Chondrocyte (in vitro differentiated cells): ENCODE measurements around the gene C2orf72. TPM values are rescaled to one million over a fixed set of nuclear protein-coding genes. Genes with fewer than 3 reads are reported as not detected.
"Not testable (repeated sequence)": the region's sequence is repeated elsewhere in the genome, so short reads cannot be mapped to it uniquely, and the experiment has no call there.

Experiments used
- DNase-seq: peaks from one replicate; pipeline ENCODE4 v3.0.0; 2021; ENCODE audit warnings: mixed read lengths, low spot score
- H3K27ac Mint-ChIP-seq: one replicate; pipeline ENCODE4 v1.8.0; 2021; ENCODE audit warnings: mild to moderate bottlenecking, moderate library complexity, mixed read lengths; ENCODE audit not compliant: unreplicated experiment
- H3K27me3 Mint-ChIP-seq: 2 replicates; pipeline ENCODE4 v1.8.0; 2021; ENCODE audit warnings: low read depth, mixed read lengths
- H3K36me3 Mint-ChIP-seq: 2 replicates; pipeline ENCODE4 v1.8.0; 2021; ENCODE audit warnings: low read depth, mixed read lengths
- H3K4me1 Mint-ChIP-seq: 2 replicates; pipeline ENCODE4 v1.8.0; 2021; ENCODE audit warnings: low read depth, mild to moderate bottlenecking, mixed read lengths
- H3K4me3 Mint-ChIP-seq: one replicate; pipeline ENCODE4 v1.8.0; 2021; ENCODE audit warnings: mild to moderate bottlenecking, moderate library complexity, mixed read lengths; ENCODE audit not compliant: unreplicated experiment
- H3K9me3 Mint-ChIP-seq: 2 replicates; pipeline ENCODE4 v1.8.0; 2021; ENCODE audit warnings: low read depth, mixed read lengths
- total RNA-seq: library from RNA; stranded (reverse); gene quantifications from 3 replicates; pipeline ENCODE4 v1.2.1, GENCODE V29; 2021
- TF ChIP-seq, protein P1 (sequence below): fragments of 200-600 bp; sonication (generic); IDR thresholded peaks from 2 replicates; pipeline ENCODE4 v1.5.0; 2021; ENCODE audit warnings: antibody characterized with exemption, mild to moderate bottlenecking, moderate library complexity

Gene C2orf72
- total RNA-seq, 1 donor from 2014 or later, result 1.3 TPM

- Mint-ChIP-seq H3K36me3 (peaks cover 29% of the 10 kb centered on the region), H3K27ac (no peak overlapping the region)
- DNase-seq, result no peak
Measured at GRCh38 chr2:231063347-231063746, 26.0 kb downstream of the C2orf72 start.

DNA sequence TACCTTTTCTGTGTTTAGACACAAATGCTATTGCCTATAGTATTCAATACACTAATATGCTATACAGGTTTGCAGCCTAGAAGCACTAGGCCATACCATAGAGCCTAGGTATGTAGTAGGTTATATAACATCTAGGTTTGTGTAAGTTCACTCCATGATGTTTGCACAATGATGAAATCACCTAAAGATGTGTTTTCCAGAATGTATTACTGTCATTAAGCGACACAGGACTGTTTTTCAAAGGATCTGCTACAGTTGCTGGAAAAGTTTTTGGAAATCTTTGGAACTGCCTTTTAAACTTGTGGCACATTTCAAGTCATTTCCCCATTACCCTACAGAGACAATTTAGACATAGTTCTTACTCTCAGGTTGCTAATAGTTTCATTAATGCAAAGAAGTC, 28.6 kb downstream of the C2orf72 start:
- no peak for DNase-seq
- TF ChIP-seq, protein P1, sequence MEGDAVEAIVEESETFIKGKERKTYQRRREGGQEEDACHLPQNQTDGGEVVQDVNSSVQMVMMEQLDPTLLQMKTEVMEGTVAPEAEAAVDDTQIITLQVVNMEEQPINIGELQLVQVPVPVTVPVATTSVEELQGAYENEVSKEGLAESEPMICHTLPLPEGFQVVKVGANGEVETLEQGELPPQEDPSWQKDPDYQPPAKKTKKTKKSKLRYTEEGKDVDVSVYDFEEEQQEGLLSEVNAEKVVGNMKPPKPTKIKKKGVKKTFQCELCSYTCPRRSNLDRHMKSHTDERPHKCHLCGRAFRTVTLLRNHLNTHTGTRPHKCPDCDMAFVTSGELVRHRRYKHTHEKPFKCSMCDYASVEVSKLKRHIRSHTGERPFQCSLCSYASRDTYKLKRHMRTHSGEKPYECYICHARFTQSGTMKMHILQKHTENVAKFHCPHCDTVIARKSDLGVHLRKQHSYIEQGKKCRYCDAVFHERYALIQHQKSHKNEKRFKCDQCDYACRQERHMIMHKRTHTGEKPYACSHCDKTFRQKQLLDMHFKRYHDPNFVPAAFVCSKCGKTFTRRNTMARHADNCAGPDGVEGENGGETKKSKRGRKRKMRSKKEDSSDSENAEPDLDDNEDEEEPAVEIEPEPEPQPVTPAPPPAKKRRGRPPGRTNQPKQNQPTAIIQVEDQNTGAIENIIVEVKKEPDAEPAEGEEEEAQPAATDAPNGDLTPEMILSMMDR, result no peak
- Mint-ChIP-seq H3K4me3 (no peak overlapping the region), H3K27ac (no peak overlapping the region), H3K9me3 (no peaks in the 10 kb centered on the region), H3K4me1 (no peaks in the 10 kb centered on the region), H3K36me3 (peaks cover 30% of the 10 kb centered on the region), H3K27me3 (no peaks in the 10 kb centered on the region)

More at GRCh38 chr2:231063347-231063746, 26.0 kb downstream of the C2orf72 start:
- H3K9me3 Mint-ChIP-seq, result no peaks in the 10 kb centered on the region
- peaks cover 21% of the 10 kb centered on the region for H3K4me1 Mint-ChIP-seq
- H3K27me3 Mint-ChIP-seq, result no peaks in the 10 kb centered on the region
- TF ChIP-seq, protein P1, result no peak
- H3K4me3 Mint-ChIP-seq, result no peak overlapping the region

DNA sequence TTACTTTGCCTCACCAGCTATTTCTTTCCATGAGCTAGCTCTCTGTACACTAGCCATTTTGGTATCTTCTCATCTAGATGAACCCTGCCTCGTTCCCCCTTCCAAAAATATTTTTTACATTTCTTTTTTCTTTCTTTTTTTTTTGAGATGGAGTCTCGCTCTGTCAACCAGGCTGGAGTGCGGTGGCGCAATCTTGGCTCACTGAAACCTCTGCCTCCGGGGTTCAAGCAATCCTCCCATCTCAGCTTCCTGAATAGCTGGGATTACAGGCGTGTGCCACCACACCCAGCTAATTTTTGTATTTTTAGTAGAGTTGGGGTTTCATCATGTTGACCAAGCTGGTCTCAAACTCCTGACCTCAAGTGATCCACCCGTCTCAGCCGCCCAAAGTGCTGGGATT, 30.2 kb downstream of the C2orf72 start:
- not testable (repeated sequence) for H3K9me3 Mint-ChIP-seq, H3K27ac Mint-ChIP-seq, DNase-seq, H3K4me3 Mint-ChIP-seq, H3K27me3 Mint-ChIP-seq, H3K4me1 Mint-ChIP-seq
- H3K36me3 Mint-ChIP-seq, result peaks cover 27% of the 10 kb centered on the region

DNA sequence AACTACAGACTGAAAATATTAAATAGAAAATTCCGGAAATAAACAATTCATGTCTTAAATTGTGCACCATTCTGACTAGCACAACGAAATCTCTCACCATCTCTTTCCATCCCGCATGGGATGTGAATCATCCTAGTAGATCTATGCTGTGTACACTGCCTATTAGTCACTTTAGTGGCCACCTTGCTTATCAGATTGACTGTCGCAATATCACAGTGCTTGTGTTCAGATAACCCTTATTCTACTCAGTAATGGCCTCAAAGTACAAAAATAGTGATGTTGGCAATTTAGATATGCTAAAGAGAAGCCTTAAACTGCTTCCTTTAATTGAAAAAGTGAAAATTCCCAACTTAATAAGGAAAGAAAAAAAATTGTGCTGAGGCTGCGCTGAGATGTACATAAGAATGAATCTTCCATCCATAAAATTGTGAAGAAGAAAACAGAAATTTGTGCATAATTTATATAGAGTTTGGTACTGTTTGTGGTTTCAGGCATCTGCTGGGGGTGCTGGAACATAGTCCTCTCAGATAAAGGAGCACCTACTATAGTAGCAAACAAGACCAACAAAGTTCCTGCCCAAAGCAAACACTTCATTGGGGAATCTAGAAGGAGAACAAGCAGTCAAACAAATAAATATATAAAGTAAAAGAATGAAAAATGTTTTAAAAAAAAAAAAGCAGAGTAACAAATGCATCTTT, 31.4 kb downstream of the C2orf72 start:
- peaks cover 25% of the 10 kb centered on the region for H3K36me3 Mint-ChIP-seq
- no peak overlapping the region for H3K27ac Mint-ChIP-seq
- H3K4me3 Mint-ChIP-seq, result no peak overlapping the region
- no peak for DNase-seq
- no peaks in the 10 kb centered on the region for H3K27me3 Mint-ChIP-seq
- TF ChIP-seq, protein P1, result no peak
- H3K9me3 Mint-ChIP-seq, result no peaks in the 10 kb centered on the region
- no peaks in the 10 kb centered on the region for H3K4me1 Mint-ChIP-seq

GRCh38 chr2:231069379-231070054, 32.2 kb downstream of the C2orf72 start:
- Mint-ChIP-seq H3K36me3 (peaks cover 24% of the 10 kb centered on the region), H3K27me3 (no peaks in the 10 kb centered on the region), H3K27ac (no peak overlapping the region), H3K4me1 (no peaks in the 10 kb centered on the region), H3K9me3 (no peaks in the 10 kb centered on the region), H3K4me3 (no peak overlapping the region)
- TF ChIP-seq, protein P1, result no peak
- no peak for DNase-seq
